ENCODE data around the gene ADAM22. TPM values are rescaled to one million over a fixed set of nuclear protein-coding genes. Genes with fewer than 3 reads are reported as not detected.
"Not testable (repeated sequence)": the region's sequence is repeated elsewhere in the genome, so short reads cannot be mapped to it uniquely, and the experiment has no call there.

The ADAM22 gene
- total RNA-seq, 6 experiments from 2014 or later, result 0.06 to 0.32 (median 0.10) TPM

DNA sequence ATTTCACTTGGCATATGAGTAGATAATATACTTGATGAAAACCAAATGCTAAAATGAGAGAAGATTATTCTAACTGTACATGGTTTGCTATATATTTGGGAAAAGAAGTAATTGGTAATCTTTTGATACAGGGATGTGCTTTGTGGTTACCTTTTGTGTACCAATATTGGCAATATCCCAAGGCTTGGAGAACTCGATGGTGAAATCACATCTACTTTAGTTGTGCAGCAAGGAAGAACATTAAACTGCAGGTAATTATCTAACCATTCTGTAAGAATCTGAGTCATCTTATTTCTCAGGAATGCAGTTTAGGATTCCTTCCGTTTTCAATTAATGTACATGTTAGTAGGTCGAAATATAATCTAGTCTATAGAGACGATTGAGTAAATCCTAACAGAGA is 221.7 kb downstream of the ADAM22 start:
- Histone ChIP-seq H3K4me3 (no peak overlapping the region), H3K27me3 (no peaks in the 10 kb centered on the region), H3K27ac (no peak overlapping the region), H3K4me1 (no peaks in the 10 kb centered on the region), H3K36me3 (no peaks in the 10 kb centered on the region), H3K9me3 (no peaks in the 10 kb centered on the region)
- ATAC-seq, result no peak
- 50% methylated on average over 4 of the region's 4 CpGs for WGBS (ENCODE audit: insufficient coverage, low coverage, low lambda C conversion rate, missing lambda C conversion rate)
- intact Hi-C loops (cut with DNase I), result no loop called here
- no peak for DNase-seq
- no peak for TF ChIP-seq POLR2A (IDR thresholded peaks at IDR 0.05)
- TF ChIP-seq, protein P1, sequence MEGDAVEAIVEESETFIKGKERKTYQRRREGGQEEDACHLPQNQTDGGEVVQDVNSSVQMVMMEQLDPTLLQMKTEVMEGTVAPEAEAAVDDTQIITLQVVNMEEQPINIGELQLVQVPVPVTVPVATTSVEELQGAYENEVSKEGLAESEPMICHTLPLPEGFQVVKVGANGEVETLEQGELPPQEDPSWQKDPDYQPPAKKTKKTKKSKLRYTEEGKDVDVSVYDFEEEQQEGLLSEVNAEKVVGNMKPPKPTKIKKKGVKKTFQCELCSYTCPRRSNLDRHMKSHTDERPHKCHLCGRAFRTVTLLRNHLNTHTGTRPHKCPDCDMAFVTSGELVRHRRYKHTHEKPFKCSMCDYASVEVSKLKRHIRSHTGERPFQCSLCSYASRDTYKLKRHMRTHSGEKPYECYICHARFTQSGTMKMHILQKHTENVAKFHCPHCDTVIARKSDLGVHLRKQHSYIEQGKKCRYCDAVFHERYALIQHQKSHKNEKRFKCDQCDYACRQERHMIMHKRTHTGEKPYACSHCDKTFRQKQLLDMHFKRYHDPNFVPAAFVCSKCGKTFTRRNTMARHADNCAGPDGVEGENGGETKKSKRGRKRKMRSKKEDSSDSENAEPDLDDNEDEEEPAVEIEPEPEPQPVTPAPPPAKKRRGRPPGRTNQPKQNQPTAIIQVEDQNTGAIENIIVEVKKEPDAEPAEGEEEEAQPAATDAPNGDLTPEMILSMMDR (IDR thresholded peaks at IDR 0.05), result no peak

DNA sequence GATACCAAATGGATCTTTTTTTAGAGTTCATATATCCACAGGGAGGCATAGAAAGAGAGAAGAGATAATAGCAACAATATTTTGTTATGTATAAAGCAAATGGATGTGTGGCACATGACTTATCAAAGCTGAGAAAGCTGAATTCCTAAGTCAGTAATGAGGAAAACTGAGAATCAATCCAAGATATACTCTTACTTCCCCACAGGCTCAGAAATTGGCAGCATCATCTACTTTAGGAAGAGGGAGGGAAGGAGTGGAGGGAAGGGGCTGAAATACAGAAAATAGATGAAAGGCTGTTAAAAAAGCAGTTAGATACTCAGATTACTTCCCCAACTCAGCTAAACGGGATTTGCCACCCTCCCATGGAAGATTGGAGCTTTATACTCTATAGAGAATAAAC is 222.3 kb downstream of the ADAM22 start:
- no peak for DNase-seq
- ATAC-seq, result no peak
- intact Hi-C loops (cut with DNase I), result no loop called here
- H3K27ac ChIP-seq, result no peak overlapping the region
- H3K36me3 ChIP-seq, result no peaks in the 10 kb centered on the region
- no peaks in the 10 kb centered on the region for H3K9me3 ChIP-seq
- 21% methylated on average over 1 of the region's 1 CpG for WGBS (ENCODE audit: insufficient coverage, low coverage, low lambda C conversion rate, missing lambda C conversion rate)
- no peaks in the 10 kb centered on the region for H3K4me1 ChIP-seq
- H3K4me3 ChIP-seq, result no peak overlapping the region
- no peaks in the 10 kb centered on the region for H3K27me3 ChIP-seq
- TF ChIP-seq, protein P1 (IDR thresholded peaks at IDR 0.05), result no peak
- no peak for TF ChIP-seq POLR2A (IDR thresholded peaks at IDR 0.05)

DNA sequence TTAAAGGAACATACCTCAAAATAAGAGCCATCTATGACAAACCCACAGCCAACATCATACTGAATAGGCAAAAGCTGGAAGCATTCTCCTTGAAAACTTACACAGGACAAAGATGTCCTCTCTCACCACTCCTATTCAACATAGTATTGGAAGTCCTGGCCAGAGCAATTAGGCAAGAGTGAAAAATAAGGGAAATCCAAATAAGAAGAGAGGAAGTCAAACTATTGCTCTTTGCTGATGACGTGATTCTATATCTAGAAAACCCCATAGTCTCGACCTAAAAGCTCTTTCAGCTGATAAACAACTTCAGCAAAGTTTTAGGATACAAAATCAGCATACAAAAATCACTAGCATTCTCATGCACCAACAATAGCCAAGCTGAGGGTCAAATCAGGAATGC is 225.7 kb downstream of the ADAM22 start:
- H3K27me3 ChIP-seq; H3K9me3 ChIP-seq; H3K4me1 ChIP-seq; H3K4me3 ChIP-seq; ATAC-seq; DNase-seq; intact Hi-C loops (cut with DNase I); H3K36me3 ChIP-seq; H3K27ac ChIP-seq: not testable (repeated sequence)
- 46% methylated on average over 2 of the region's 2 CpGs for WGBS (ENCODE audit: insufficient coverage, low coverage, low lambda C conversion rate, missing lambda C conversion rate)

DNA sequence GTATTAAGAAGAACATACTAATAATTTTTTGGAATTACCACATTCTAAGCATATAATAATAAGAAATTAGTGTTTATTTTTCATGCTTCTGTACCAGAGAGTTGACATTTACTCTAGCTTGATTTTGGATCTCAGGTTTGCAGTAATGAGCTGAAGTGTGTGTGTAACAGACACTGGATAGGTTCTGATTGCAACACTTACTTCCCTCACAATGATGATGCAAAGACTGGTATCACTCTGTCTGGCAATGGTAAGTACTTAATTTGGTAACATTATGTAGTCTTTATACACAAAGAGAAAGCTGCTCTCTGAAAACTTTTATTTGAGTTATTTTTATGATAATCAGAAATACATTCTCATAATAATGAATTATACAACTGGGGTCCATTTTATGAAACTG is 231.6 kb downstream of the ADAM22 start:
- Histone ChIP-seq H3K36me3 (no peaks in the 10 kb centered on the region), H3K27me3 (no peaks in the 10 kb centered on the region), H3K4me3 (no peak overlapping the region), H3K9me3 (no peaks in the 10 kb centered on the region), H3K27ac (no peak overlapping the region), H3K4me1 (no peaks in the 10 kb centered on the region)
- ATAC-seq (peak in 1 of 4 donors; percentile 32), DNase-seq (no peak)
- intact Hi-C loops (cut with DNase I), result no loop called here
- TF ChIP-seq, protein P1 (IDR thresholded peaks at IDR 0.05), result no peak
- TF ChIP-seq POLR2A (IDR thresholded peaks at IDR 0.05), result no peak

DNA sequence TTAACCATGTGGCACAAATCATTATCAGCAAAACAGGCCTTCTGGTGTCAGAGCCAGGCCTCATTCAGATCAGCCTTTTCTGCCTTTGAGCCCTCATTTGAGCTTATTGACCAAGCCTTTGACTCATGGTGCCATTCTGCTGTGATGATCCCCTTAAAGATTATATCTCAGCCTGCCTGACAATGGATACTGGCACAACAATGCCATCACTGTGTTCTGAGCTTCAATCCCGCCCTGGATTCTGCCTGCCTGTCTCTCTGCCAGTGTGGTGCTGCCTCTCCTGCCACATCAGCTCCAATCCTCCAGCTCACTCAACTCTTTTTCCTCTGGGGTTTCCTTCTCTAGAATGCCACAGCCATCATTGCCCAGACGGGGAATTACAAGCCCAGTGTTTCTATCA is 233.2 kb downstream of the ADAM22 start:
- Histone ChIP-seq H3K27ac (no peak overlapping the region), H3K9me3 (no peaks in the 10 kb centered on the region), H3K36me3 (no peaks in the 10 kb centered on the region), H3K27me3 (no peaks in the 10 kb centered on the region), H3K4me3 (no peak overlapping the region), H3K4me1 (no peaks in the 10 kb centered on the region)
- whole genome bisulfite sequencing (ENCODE audit: insufficient coverage, low coverage, low lambda C conversion rate, missing lambda C conversion rate), result 91% methylated on average over 2 of the region's 2 CpGs
- intact Hi-C loops (cut with DNase I), result no loop called here
- TF ChIP-seq, protein P1 (IDR thresholded peaks at IDR 0.05), result no peak
- no peak for TF ChIP-seq POLR2A (IDR thresholded peaks at IDR 0.05)
- ATAC-seq, result no peak
- DNase-seq, result no peak

Measured in right lobe of liver (tissue), 6 donors.